GM18517 (cell line): ENCODE measurements around the gene FILIP1.

Experiments used
- ATAC-seq: cut with Tn5 transposase; IDR thresholded peaks from one replicate; pipeline ENCODE4 v1.9.1; 2021; ENCODE audit warnings: mild to moderate bottlenecking, moderate library complexity; ENCODE audit not compliant: unreplicated experiment

The FILIP1 gene

DNA sequence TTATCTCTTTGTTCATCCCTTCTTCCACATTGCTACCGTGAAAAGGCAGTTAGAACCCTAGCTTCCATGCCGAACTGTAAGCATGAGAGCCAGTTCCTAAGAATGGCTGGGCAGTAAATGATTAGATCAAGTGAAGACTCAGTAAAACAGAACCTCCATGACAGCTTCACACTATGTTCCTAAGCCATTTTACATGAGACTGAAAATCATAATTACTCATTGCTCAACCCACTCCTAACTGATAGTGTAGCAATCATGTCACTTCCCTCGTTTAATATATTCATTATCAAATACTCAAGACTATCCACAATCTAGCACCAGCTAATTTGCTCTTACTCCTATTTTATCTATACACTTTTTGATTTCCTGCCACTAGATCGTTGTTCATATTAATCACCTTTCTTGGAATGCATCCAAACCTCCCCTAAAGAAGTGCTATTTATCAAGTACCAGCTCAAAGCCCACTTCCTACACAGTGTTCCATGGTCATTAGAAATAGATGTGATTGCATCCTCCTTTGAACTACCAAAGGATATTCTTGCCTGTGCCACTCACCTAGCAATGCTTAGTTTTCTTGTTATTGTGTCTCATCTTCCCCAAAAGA, 215.0 kb downstream of the FILIP1 start:
- ATAC-seq: no peak

DNA sequence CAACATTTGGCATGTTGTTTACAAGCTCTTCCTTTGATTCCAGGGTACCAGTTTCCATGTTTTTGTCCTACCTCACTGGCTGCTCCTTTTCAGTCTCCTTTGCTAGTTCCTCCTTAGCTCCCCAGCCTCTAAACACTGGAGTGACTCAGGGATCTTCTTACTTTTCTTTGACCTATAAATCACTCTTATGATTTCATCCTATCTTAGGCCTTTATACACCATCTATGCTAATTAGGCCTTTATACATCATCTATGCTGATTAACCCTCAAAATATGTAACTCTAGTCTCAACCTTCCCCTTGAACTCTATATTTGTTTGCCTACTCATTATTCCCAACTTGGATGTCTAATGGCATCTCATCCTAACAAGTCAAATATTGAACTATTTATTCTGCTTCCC, 218.5 kb downstream of the FILIP1 start:
- ATAC-seq: no peak

DNA sequence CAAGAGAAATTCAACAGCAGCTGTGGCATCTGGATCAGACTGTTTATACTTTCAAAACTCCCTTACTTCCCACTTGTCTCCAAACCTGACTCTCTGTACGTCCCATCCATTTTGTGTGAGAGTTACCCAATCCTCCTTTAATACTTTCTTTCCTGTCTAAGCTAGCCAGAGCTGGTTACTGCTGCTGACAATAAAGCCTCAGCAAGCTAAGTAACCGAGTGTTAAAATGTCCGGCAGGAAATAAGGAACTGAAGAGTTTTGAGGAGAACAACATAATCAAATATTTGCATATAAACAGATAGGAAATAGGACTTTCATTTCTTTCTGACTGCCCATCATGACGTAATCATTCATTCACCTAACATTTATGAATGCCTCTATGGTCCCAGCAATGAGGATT, 220.6 kb downstream of the FILIP1 start:
- ATAC-seq: no peak

DNA sequence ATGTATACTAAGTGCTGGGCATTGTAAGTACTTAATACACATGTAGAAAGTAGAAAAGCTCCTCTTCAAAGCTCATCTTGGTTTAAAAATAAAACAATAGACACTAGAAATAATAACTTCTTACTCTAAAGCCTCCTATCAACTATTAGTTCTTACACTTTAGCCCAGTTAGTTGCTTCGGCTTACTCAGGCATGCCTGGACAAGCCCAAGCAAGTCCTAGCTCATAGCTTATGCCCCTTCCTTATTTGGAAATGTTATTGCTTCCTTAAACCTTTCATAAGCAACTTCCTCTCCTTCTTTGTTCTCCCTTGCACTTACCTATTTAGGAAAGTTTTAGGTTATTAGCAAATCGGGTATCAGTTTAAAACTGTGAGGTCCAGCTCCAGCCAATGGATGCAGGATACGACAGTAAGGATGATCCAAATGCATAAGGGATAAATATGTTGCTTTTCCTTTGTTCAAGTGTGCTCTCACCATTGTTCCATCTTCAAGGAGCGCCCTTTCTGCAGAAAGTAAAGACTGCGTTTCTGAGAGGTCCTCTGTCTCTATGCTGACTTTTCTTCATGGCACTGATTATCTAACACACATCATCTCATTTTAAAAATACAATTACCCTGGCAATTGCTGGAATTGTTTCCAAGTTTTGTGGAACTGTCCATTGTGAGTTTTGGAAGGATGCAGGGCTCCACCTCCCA, 221.3 kb downstream of the FILIP1 start:
- ATAC-seq: no peak

DNA sequence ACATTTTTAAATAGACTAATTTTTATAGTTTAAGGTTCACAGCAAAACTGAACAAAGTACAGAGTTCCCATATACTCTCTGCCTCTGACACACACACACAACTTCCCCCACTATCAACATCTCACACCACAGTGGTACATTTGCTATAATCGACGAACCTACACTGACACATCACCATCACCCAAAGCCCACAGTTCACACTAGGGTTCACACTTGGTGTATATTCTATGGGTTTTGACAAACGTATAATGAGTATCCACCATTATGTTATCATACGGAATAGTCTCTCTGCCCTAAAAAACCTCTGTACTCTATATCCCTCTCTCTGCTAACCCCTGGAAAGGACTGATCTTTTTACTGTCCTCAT, 224.6 kb downstream of the FILIP1 start:
- no peak for ATAC-seq

DNA sequence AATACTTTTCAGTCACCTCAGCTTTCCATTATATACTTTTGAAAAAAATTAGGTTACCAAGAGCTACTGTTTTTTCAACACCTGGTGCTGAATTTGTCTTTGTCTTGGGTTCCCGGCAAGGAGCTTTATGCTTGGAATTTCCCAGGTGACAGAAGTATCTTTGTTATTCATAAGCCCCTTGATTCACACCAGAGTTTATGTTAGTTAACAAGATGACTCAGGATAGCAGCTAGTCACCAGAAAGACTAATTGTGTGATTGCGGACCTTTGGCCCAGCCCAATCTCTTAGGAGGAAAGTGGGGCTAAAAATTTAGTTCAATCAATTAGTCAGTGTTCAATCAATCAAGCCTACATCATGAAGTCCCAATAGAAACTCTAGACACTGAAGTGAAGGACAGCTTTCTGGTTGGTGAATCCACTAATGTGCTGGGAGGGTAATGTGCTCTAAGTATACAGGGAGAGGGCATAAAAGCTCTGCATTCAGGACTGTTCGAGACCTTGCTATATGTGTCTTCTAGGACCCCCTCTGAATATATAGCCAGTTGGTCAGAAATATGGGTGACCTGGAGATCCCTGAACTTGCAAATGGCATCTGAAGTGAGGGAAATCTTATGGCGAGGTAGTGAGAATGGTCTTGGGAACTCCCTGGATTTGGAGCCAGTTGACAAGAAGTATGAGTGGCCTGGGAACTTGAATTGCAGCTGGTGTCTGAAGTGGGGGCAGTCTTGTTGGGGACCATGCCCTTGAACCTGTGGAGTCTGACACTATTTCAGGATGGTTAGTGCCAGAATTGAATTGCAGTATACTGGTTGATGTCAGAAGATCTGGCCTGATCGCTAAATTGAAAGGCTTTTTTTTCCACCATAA, 225.2 kb downstream of the FILIP1 start:
- ATAC-seq: no peak

DNA sequence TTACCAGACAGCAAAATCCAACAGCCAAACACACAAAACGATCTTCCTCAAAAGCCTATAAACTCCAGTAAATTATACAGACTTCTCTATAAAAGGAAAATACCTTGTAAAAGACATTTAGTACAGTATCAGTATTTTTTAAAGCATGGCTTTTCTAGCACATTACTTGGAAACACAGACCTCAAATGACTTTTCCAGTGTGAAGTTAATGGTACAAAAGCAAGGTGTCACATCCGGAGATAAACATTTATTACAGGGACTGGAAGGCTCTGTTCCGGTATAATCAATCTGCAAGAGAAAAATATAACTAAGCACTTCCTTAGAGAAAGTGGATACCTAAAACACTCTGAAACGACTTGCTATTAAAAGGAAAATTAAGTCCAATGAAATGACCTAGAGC, 226.1 kb downstream of the FILIP1 start:
- no peak for ATAC-seq

DNA sequence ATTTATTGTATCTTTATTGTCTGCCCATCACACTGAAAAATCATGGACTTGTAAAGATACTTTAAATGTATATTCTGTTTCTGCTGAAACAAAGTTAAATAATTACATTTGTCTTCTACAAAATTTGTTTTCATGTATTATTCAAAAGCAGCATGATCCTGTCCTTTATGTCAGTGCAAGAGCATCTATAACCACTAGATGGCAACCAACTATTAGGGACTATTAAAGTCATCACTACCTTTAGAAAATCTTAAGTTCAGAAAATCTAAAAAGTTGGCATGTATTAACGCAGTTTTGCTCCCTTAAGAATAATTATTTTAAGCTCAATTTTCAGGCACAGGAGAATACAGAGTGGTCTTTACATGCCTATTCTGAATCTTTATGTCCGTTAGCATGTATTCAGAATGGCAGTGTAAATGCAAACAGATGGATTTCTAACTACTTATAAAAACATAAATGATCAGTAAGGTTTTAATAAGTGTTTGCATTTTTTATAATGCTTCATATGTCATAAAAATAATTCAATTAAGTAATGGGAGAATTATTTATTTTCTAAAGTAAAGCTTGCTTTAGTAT, 226.8 kb downstream of the FILIP1 start:
- ATAC-seq: peak; percentile 83

DNA sequence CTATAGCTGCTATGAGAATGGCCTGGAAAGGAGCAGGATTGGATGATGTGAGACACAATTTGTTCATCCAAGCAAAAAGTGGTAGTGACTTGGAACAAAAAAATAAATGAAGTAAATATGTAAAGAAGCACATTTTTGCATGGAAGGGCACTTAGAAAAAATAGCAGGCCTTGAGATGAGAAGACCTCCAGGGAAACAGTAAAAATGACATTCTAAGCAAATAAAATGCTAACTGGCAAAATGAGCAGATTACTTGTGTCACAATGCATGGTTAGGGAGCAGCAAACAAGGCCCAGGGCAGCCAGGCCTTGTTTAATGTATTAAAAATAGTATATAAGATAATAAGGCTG, 230.2 kb downstream of the FILIP1 start:
- ATAC-seq: no peak

DNA sequence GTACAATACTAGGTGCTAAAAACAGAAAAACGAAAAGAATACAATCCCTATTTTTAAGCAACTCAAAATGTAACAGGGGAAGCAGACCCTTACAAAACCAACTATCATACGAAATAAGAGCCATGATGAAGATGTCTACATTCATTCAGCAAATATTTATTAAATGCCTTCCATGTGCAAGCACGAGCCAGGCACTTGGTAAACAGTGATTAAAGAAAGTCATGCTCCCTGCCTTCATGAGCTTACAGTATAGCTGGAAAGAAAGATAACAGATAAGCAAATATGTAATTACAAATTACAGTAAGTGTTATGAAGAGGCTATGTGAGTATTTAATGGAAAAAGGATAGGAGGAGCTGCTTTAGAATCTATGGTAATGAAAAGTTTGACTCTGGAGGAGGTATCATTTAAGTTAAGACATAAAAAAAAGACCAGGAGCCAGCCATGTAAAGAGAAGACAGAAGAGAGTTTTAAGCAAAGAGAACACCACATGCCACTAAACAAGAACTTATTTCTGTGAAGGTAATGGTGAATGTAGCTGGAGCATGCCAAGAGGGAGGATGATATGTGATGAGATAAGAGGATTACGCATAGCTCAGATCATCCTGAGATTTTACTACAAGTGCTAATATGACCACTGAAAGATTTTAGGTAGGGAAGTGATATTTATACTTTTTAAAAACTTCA, 230.7 kb downstream of the FILIP1 start:
- ATAC-seq: no peak

DNA sequence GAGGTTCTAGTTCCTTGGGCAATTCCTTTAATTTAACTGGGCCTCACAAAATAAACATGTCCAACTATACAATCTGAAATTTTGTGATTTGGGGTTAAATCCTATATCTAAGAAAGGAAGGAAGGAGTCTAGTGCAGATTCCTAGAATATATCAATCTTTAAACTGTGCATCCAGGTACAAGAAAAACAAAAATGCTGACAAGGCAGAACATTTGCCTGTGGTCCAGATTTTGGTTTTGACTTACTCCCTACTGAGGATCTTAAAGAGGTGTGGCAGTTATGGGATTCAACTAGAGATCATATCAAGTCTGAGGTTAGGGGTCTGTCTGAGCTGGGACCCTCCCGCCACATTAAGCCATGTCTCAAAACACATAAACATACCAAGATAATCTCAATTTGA, 232.3 kb downstream of the FILIP1 start:
- no peak for ATAC-seq

DNA sequence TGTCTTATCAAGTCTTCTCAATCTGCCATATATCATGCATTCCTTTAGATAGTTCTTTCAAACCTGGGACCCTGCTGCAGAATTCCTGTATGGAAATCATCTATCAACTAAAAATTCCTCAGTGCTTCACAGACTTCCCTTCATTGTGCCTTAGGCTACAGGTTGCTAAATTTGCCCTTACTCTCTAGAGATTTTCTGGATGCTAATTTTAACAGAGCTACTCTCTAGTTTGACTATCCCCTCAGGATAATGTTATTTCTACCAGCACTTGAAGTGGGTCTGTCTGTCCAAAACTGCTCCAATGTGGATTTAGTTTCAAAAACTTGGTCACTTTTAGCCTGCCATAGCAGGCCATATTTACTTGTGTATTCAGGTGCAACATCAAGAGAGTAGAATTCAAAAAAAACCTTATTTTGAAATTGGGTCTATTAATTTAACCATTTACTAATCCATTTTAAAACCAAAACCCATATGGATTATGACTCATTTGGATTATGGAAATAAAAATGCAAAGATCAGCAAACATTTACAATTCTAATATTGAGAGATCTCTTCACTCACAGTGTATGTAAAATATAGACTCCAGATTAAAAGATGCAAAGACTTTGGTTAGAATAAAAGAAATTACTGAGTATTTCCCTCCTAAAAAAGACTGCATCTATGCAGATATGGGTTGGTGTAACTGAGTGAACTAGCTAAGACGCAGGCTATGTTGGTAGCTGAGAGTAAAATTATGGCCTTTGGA, 236.1 kb downstream of the FILIP1 start:
- ATAC-seq: no peak

DNA sequence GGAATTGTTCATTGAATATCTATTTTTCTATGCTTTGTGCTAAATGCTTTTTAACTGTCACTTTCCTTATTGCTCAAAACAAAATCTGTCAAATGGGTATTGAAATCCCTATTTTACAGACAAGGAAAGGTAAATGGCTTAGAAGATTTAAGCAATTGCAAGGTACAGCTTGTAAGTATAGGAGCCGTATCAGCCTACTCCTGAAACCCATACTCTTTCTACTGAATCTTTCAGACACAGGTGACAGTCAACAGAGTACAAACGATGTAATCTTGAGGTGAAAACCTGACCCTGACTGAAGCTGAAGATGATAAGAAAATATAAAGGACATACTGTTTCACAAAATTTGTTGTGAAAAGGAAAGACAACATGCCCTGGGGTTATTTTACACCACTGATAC, 243.0 kb downstream of the FILIP1 start:
- no peak for ATAC-seq

DNA sequence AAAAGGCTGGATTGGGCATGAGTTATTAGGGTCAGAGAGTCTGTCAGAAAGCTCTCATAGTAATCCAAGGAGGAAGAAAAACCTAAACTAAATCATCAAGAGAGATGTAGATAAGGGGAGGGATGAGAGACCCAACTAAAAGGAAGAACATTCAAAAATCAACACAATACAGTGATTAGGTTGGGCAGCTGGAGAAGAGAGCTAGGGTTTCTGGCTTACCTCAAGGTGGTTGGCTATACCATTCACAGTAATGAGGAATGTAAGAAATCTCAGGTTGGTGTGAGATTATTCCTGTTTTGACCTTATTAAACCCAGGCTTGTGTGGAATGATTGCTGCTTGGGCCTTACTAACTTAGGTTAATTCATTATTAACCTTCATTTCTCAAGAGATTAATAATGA, 243.8 kb downstream of the FILIP1 start:
- ATAC-seq: no peak

DNA sequence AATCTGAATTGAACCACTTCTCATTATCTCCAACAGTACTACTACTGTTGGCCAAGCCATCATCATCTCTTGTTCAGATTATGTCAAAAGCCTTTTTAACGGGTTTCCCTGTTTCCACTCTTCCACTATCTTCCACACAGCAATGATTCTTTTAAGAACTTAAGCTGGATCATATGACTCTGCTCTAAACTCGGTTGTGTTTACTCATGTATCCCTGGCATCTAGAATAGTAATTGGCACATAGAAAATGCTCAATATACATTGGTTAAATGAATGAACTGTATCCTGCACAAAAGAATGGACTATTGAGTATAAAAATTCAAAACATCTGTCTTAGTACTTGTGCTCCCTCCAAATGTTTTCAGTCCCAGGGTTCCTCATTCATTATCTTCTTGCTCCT, 247.2 kb downstream of the FILIP1 start:
- no peak for ATAC-seq

DNA sequence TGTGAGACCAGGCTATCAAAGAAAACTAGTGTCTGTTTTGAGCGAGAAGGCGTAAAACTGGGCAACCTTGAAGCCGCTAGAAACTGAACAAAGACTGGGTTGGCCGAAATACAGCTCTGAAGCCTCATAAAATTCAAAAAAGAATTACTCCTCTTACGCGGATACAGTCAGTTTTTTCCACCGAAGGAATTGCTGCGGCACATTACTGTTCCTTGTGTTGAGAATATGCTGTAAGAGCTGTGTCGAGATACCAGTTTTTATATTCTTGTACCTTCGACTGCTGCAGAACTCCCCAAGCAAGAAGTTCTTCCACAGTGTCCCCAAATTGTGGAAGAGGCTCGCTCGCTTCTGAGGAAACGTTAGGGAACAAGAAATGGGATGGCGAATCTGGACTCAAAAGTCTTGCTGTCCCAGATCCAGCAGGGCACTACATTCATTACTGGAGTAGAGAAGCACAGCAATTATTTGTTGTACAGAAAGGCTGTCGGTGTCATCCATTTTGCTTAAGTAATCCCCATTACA, 249.5 kb downstream of the FILIP1 start:
- peak; percentile 25 for ATAC-seq

DNA sequence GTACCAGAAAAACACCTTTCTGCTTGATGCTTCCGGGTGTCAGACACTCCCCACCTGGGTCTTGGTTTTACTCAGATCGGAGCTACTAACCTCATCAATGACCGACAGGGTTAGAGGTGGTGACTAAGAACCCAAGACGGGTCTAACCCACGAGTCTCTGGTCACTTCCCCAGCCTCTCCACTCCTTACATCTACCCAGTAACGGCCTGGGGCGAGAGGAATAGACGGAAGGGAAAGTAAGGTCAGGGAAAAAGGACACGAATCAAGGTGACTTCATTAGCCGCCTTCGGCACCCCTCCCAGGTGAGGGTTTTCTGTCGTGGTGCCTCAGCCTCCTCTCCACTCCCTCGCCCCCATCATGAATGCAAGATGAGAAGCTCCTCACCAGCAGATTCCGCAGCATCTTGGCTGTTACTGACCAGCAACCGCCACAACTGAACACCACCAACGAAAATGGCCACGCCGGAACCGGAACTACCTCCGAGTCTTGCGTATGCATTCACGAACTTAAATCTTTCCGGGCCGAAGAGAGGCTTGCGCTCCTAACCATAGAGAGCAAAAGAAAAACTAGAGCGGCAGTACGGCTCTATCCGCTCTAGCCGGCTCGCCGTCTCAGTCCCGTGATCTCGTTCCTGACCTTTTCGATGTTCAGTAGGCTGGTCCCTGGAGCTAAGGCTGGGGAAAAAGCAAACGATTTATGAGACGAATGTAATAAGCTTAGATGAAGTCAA, 250.1 kb downstream of the FILIP1 start, which contains the start of gene COX7A2:
TSS of gene COX7A2 (minus strand) at position 469 of the 730 bp plus-strand sequence. CDS start at position 402, 67 bp downstream.
- ATAC-seq: peak; percentile 94
